Measurements from ENCODE around the gene IQGAP1. TPM values are rescaled to one million over a fixed set of nuclear protein-coding genes. Genes with fewer than 3 reads are reported as not detected.
"Not testable (repeated sequence)": the region's sequence is repeated elsewhere in the genome, so short reads cannot be mapped to it uniquely, and the experiment has no call there.

Gene IQGAP1
- total RNA-seq, 2 donors from 2014 or later = 185 to 192 TPM

DNA sequence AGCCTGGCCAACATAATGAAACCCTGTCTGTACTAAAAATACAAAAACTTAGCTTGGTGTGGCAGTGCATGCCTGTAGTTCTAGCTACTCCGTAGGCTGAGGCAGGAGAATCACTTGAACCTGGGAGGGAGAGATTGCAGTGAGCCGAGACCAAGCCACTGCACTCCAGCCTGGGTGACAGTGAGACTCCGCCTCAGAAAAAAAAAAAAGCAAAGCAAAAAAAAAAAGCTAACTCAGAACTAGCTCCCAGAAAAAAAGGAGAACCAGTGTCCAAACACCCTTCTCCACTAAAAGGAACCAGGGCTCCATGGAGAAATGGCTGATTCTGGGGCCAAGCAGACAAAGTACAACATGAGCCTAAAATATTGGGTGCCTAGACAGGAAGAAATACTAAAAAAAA, 124.9 kb downstream of the IQGAP1 start:
- ATAC-seq (no peak), DNase-seq (ENCODE audit: low spot score in 2 of 2) (no peak)
- Mint-ChIP-seq H3K27ac (no peak overlapping the region), H3K9me3 (no peaks in the 10 kb centered on the region), H3K36me3 (peaks cover 0 to 12% of the 10 kb centered on the region in 2 donors)

DNA sequence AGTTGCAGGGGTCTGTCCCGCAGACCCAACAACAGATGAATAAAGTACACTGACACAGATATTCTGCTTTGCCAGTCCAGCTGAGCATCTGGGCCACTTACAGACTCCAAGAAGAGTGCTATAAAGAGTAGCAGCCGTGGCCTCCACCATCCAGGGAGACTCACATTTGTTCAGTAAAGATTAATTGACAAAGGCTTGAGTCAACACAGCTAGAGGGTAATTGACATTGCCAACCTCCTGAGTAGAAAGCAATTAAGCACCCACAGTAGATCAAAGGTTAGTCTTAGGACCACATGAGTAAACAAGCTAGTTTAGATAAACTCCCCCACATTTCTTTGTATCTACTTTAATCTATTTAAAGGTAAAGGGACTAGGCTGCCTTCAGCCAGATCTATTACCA, 125.4 kb downstream of the IQGAP1 start:
- H3K9me3 Mint-ChIP-seq = no peaks in the 10 kb centered on the region
- no peak for ATAC-seq
- no peak for DNase-seq (ENCODE audit: low spot score in 2 of 2)
- H3K27ac Mint-ChIP-seq = no peak overlapping the region
- H3K36me3 Mint-ChIP-seq = peaks cover 0 to 12% of the 10 kb centered on the region in 2 donors

- H3K36me3 Mint-ChIP-seq = peaks cover 0 to 12% of the 10 kb centered on the region in 2 donors
- ATAC-seq; H3K9me3 Mint-ChIP-seq; H3K27ac Mint-ChIP-seq; DNase-seq (ENCODE audit: low spot score in 2 of 2): not testable (repeated sequence)
Measured at GRCh38 chr15:90513893-90514292, 125.9 kb downstream of the IQGAP1 start.

GRCh38 chr15:90519688-90520087, 131.6 kb downstream of the IQGAP1 start:
- no peaks in the 10 kb centered on the region for H3K9me3 Mint-ChIP-seq
- no peak for ATAC-seq
- H3K27ac Mint-ChIP-seq = no peak overlapping the region
- DNase-seq (ENCODE audit: low spot score in 2 of 2) = no peak
- H3K36me3 Mint-ChIP-seq = no peaks in the 10 kb centered on the region

GRCh38 chr15:90520365-90520764, 132.3 kb downstream of the IQGAP1 start:
- DNase-seq (ENCODE audit: low spot score in 2 of 2) (no peak), ATAC-seq (no peak)
- Mint-ChIP-seq H3K36me3 (no peaks in the 10 kb centered on the region), H3K9me3 (no peaks in the 10 kb centered on the region), H3K27ac (no peak overlapping the region)

DNA sequence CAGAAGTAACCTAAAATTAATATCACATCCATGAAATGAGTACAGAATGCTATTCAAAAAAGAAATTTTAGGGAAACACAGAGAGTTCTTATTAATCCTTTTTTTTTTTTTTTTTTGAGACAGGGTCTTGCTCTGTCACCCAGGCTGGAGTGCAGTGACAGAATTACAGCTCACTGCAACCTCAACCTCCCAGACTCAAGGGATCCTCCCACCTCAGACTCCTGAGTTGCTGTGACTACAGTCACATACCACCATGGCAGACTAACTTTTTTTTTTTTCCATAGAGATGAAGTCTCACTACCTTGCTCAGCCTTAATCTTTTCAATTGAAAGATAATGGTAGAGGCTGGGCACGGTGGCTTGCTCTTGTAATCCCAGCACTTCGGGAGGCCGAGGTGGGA, 135.3 kb downstream of the IQGAP1 start:
- Mint-ChIP-seq H3K36me3 (no peaks in the 10 kb centered on the region), H3K9me3 (no peaks in the 10 kb centered on the region), H3K27ac (no peak overlapping the region)
- DNase-seq (ENCODE audit: low spot score in 2 of 2) (no peak), ATAC-seq (peak in 1 of 2 donors; percentile 61)

DNA sequence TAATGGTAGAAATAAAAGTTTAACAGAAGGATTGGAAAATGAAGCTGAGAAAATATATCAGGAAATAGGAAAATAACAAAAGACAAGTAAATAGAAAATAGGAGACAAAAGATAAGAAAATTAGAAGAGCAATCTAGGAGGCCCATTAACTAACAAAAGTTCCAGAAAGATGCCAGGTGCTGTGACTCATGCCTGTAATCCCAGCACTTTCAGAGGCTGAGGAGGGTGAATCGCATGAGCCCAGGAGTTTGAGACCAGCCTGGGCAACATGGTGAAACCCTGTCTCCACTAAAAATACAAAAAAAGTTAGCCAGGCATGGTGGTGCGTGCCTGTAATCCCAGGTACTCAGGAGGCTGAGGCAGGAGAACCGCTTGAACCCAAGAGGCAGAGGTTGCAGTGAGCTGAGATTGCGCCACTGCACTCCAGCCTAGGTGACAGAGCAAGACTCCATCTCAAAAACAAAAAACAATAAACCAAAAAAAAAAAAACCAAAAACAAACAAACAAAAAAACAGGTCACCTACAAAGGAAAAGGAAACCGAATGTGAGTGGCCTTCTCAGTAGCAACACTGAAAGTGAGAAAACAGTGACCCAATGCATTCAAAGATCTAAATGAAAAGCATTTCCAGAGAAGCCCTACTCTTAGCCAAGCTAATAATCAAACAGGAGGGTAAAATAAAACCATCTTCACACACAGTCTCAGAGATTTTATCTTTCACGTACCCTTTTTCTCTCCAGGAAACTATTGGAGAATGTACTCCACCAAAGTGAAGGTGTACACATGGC, 136.2 kb downstream of the IQGAP1 start:
- ATAC-seq; H3K27ac Mint-ChIP-seq; H3K9me3 Mint-ChIP-seq; H3K36me3 Mint-ChIP-seq; DNase-seq (ENCODE audit: low spot score in 2 of 2): not testable (repeated sequence)

GRCh38 chr15:90529011-90529370, 140.9 kb downstream of the IQGAP1 start:
- ATAC-seq (no peak), DNase-seq (ENCODE audit: low spot score in 2 of 2) (no peak)
- peak overlapping the region; percentile 87 to 97 for H3K27ac Mint-ChIP-seq
- peaks cover 7 to 14% of the 10 kb centered on the region in 2 donors for H3K36me3 Mint-ChIP-seq
- H3K9me3 Mint-ChIP-seq = peaks cover 0 to 2% of the 10 kb centered on the region in 2 donors

GRCh38 chr15:90529371-90530249, 141.6 kb downstream of the IQGAP1 start, which contains the start of gene CRTC3:
Gene CRTC3, plus strand, starts transcription at chr15:90529923. Its CDS starts 149 bp downstream, at chr15:90530072.
- Mint-ChIP-seq H3K27ac (peak within 1 kb of the TSS; percentile 87 to 97), H3K36me3 (peaks cover 7 to 14% of the 10 kb centered on the region in 2 donors), H3K9me3 (peaks cover 0 to 4% of the 10 kb centered on the region in 2 donors)
- peak; percentile 88 for ATAC-seq
- DNase-seq (ENCODE audit: low spot score in 2 of 2) = peak; percentile 65 to 72

GRCh38 chr15:90530250-90531051, 142.4 kb downstream of the IQGAP1 start:
- peak; percentile 56 to 57 for ATAC-seq
- Mint-ChIP-seq H3K9me3 (peaks cover 0 to 4% of the 10 kb centered on the region in 2 donors), H3K36me3 (peaks cover 7 to 14% of the 10 kb centered on the region in 2 donors), H3K27ac (peak overlapping the region; percentile 87 to 97)
- peak; percentile 60 to 61 for DNase-seq (ENCODE audit: low spot score in 2 of 2)

DNA sequence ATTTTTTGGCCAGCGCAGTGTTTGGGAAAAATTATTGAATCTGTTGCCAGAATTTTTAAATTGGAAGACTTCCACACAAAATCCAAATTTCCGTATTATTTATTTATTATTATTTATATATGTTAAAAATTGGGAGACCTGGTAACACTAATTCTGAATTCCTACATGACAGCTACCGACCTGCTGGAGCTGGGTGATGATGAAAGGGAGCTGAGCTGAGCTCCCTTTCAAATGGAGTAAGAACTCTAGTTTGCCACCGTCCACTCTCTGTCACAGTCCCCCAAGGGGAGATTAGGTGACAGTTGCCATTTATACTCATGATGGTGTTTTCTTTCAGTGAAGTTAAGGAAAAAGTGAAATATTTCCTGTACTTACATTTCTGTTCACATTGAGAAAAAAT, 143.1 kb downstream of the IQGAP1 start:
- peaks cover 0 to 4% of the 10 kb centered on the region in 2 donors for H3K9me3 Mint-ChIP-seq
- peaks cover 7 to 14% of the 10 kb centered on the region in 2 donors for H3K36me3 Mint-ChIP-seq
- DNase-seq (ENCODE audit: low spot score in 2 of 2) (no peak), ATAC-seq (no peak)
- peak overlapping the region; percentile 87 to 97 for H3K27ac Mint-ChIP-seq

GRCh38 chr15:90535254-90535653, 147.2 kb downstream of the IQGAP1 start:
- peaks cover 0 to 4% of the 10 kb centered on the region in 2 donors for H3K9me3 Mint-ChIP-seq
- ATAC-seq = no peak
- H3K36me3 Mint-ChIP-seq = peaks cover 7 to 36% of the 10 kb centered on the region in 2 donors
- DNase-seq (ENCODE audit: low spot score in 2 of 2) = no peak
- no peak overlapping the region for H3K27ac Mint-ChIP-seq

DNA sequence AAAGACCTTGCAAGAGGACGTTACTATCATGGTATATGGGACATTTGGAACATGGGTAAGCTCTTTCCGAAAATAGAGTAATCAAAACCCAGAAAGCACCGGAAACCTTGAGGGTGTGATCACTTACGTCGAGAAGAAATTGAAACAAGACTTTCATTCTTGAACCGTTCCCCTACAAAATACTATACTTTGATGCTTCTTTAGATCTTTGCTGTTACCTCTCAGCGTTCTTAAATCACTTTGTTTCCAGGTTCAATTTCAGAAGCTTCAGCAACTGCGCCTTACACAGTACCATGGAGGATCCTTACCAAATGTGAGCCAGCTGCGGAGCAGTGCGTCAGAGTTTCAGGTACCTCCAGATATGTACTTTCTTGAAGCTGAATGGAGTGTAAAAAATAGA, 151.7 kb downstream of the IQGAP1 start:
- ATAC-seq (peak; percentile 94 to 96), DNase-seq (ENCODE audit: low spot score in 2 of 2) (peak in 1 of 2 donors; percentile 46)
- Mint-ChIP-seq H3K9me3 (no peaks in the 10 kb centered on the region), H3K36me3 (peaks cover 0 to 42% of the 10 kb centered on the region in 2 donors), H3K27ac (peak overlapping the region; percentile 91 to 94)

GRCh38 chr15:90540768-90541167, 152.7 kb downstream of the IQGAP1 start:
- DNase-seq (ENCODE audit: low spot score in 2 of 2) = no peak
- peaks cover 0 to 51% of the 10 kb centered on the region in 2 donors for H3K36me3 Mint-ChIP-seq
- no peak for ATAC-seq
- H3K27ac Mint-ChIP-seq = no peak overlapping the region
- H3K9me3 Mint-ChIP-seq = no peaks in the 10 kb centered on the region

DNA sequence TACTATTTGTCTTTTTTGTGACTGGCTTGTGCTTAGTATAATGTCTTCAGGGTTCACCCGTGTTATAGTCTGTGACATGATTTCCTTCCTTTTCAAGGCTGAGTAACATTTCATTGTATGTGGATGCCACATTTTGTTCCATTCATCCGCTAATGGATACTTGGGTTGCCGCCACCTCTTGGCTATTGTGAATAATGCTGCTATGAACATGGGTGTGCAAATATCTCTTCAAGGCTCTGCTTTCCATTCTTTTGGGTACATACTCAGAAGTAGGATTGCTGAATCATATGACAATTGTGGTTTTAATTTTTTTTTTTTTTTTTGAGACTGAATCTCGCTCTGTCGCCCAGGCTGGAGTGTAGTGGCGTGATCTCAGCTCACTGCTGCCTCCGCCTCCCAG, 157.1 kb downstream of the IQGAP1 start:
- ATAC-seq (peak; percentile 66 to 72), DNase-seq (ENCODE audit: low spot score in 2 of 2) (no peak)
- no peaks in the 10 kb centered on the region for H3K9me3 Mint-ChIP-seq
- peak overlapping the region in 1 of 2 donors; percentile 30 for H3K27ac Mint-ChIP-seq
- peaks cover 7 to 38% of the 10 kb centered on the region in 2 donors for H3K36me3 Mint-ChIP-seq

DNA sequence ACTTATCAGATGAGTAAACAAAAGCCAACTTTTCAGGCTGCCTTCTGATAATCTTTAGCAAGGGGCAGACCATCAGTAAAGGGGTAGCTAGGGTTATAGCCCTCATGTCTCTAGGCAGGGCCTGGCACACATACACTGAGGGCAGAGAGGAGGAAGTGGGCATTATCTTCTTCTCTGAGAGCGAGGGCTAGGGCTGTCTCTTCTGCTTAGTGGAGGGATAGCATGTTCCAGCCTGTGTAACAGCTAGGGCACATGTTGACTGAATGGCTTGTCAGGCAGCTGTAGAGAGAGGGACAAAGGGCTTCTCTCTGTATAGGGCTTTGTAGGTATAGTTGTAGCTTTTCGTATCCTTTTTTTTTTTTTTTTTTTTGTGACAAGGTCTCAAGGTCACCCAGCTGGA, 159.5 kb downstream of the IQGAP1 start:
- DNase-seq (ENCODE audit: low spot score in 2 of 2) = no peak
- no peaks in the 10 kb centered on the region for H3K9me3 Mint-ChIP-seq
- peak in 1 of 2 donors; percentile 28 for ATAC-seq
- peak overlapping the region; percentile 69 to 91 for H3K27ac Mint-ChIP-seq
- H3K36me3 Mint-ChIP-seq = peaks cover 7 to 39% of the 10 kb centered on the region in 2 donors

All from activated naive CD4-positive, alpha-beta T cell treated with anti-CD3 and anti-CD28 coated beads, Interleukin-2, amount 50 U/mL, for 72 hours (primary cell).